ENCODE measurements around the gene TMEFF2.
"Not testable (repeated sequence)": the region's sequence is repeated elsewhere in the genome, so short reads cannot be mapped to it uniquely, and the experiment has no call there.

Gene TMEFF2

DNA sequence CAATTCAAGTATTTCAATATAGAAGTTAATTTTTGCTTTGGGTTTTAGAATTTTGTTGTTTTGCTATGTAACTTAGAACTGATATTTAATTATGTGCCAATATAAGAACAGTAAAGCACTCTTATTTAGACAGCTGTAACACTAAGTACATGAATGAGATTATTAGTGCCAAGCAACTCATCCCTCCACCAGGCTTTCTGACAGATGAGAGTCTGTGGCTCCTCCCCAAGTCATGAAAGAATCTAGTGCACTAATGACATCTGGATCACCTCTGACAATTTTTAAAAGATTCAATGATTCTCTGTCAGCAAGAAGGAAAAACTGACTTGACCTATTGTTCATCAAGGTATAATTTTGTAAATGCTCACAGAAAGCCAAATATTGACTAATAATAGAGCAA, 67.8 kb downstream of the TMEFF2 start:
- DNase-seq = no peak

DNA sequence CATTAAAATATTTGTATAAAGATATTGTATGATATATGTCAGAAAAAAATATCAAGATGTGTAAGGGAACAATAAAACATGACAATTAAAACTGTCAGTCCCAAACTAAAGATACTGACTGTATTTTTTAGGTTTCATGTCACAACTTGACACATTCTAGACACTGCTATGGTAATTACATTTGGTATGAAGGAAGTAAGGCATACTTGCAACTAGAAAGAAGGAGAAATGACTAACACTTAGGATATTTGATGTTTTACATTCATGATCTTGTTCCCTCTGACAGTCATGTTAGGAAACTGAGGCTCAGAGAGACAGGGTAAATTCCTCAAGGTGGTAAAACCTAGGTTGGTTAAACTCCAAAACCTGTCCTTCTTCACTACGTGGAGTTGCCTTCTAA, 68.3 kb downstream of the TMEFF2 start:
- no peak for DNase-seq

GRCh38 chr2:192124571-192124970, 70.2 kb downstream of the TMEFF2 start:
- DNase-seq = no peak

- no peak for DNase-seq
These were observed 70.9 kb downstream of the TMEFF2 start for GRCh38 chr2:192123847-192124246.

DNA sequence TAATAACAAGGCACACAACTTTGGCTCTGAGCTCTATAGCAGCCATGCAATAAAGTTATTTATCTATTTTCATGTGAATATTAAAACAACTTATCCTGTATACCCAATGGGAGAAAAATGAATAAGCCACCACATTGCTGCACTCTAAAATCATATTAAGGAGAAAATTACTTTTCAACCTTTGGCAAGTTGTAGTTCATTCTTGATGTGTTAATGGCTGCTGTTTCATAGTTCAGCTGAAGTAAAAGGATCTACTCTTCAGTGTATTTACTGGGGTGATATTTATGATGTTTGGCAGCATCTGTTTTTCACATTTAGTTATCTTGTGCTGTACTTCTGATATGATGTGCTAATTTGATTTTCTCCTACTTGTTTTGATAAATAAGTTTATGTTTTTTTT, 71.8 kb downstream of the TMEFF2 start:
- no peak for DNase-seq

DNA sequence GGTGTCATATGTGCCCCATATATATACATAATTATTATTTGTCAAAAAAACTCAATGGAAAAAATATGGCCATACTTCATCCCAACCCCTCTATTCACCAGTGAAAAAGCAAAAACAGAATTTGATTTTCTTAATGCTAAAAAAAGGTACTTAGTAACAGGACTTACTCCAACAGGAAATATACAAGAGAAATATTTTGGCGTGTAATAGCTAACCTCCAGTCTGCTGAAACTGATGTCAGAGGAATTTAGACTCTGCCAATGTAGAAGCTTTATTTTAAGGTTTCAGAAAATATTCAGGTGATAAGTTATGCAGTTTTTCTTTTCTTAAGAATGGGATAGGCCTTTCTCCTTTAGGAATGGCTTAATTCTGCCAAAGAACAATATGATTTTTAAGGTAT, 72.6 kb downstream of the TMEFF2 start:
- no peak for DNase-seq

DNA sequence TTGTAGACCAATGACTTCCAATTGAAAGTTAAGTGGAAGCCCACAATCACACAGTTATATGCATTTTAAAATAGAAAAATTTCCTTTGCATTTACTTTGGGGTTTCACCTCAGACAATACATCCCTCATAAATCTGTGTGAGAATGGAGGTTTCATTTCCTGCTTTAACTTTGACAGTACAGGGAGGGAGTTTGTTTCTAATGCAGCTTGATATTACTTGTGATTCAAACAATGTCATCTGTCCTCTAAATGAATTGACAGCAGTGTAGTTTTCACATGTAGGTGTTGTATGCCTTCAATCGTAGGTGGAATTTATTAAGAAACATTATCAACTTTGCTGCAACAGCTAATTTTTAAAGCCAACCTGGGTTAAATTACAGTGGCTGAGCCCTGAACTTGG, 75.2 kb downstream of the TMEFF2 start:
- no peak for DNase-seq

DNA sequence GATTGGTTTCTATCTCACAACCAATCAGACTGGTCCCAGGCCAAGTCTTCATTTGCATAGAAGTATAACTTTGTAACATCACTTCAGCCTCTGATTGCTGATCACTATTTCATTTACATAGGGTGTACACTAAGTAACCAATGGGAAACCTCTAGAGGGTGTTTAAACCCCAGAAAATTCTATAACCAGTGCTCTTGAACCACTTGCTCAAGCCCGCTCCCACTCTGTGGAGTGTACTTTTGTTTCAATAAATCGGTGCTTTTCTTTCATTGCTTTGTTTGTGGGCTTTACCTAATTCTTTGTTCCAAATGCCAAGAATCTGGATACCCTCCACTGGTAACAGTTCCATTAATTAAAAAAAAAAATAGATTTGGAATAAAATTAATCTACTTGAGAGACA, 77.0 kb downstream of the TMEFF2 start:
- DNase-seq = no peak

DNA sequence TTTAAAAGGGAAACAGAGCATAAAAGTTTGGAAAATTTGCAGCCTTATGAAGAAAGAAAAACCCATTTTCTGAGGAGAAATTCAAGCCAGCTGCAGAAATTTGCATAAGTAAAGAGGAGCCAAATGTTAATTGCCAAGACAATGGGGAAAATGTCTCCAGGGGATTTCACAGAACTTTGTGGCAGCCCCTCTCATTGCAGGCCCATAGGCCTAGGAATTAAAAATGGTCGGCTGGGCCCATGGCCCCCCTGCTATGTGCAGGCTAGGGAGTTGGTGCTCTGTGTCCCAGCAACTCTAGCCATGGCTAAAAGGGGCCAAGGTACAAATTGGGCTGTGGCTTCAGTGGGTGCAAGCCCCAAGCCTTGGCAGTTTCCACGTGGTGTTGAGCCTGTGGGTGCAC, 83.2 kb downstream of the TMEFF2 start:
- DNase-seq = not testable (repeated sequence)

GRCh38 chr2:192099742-192100141, 95.0 kb downstream of the TMEFF2 start:
- DNase-seq = no peak

- DNase-seq = no peak
These were observed 95.8 kb downstream of the TMEFF2 start for GRCh38 chr2:192098814-192099491.

DNA sequence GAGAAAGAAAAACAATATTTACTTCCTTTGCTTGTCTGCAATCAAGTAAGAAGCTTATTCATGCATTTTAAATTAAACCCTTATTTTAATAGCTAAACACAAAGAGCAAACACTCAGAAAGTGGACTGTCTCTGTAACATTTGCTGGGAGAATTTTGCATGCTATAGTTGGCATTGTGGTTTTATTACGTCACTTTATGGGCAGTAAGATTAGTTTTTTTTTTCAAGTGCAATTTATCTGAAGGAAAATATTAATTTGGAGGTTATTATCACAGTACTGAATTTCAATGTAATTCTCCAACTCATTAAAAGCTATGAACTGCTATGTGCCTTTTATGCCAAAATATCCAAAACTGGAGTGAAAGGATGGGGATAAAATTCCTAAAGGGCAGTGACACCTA, 103.3 kb downstream of the TMEFF2 start:
- DNase-seq = no peak

- no peak for DNase-seq
These were observed 103.8 kb downstream of the TMEFF2 start for GRCh38 chr2:192090911-192091310.

GRCh38 chr2:192087398-192087958, 107.3 kb downstream of the TMEFF2 start:
- DNase-seq = no peak

DNA sequence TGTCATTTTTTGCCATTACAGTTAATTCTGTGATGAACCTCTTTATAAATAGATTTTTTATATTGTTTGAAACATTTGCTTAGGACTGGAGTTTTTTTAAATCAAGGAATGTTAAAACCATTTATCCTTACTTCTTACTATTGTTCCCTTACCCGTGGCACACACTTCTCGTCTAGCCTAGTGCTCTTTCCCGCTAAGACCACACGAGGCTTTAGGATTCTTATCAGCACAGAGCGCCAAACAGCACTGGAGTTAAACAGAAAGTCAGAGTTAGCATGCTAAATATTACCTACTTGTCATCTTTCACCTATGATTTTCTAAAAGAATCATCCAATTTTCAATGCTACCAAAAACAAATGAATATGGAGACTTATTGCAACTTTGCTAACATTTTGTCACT, 112.6 kb downstream of the TMEFF2 start:
- DNase-seq = no peak

- DNase-seq = not testable (repeated sequence)
These were observed 114.6 kb downstream of the TMEFF2 start for GRCh38 chr2:192080096-192080495.

DNA sequence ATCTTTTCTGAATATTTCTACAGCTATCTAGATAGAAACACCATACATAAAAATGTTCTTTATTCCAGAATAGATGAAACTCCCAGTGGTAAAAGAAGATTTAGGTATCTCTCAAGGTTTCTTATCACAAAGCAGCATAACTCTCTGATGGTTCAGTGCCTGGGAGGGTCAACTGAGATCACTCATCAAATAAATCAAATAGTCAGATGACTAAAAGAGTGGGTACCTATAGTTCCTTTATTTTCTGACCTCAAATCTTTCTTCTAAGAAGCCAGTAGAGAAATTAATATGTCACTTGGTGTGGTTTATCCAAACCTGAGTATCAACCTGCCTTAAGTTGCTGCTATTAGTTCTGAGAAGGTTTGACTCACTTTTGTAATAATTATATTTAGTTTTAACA, 120.9 kb downstream of the TMEFF2 start:
- DNase-seq = no peak

DNA sequence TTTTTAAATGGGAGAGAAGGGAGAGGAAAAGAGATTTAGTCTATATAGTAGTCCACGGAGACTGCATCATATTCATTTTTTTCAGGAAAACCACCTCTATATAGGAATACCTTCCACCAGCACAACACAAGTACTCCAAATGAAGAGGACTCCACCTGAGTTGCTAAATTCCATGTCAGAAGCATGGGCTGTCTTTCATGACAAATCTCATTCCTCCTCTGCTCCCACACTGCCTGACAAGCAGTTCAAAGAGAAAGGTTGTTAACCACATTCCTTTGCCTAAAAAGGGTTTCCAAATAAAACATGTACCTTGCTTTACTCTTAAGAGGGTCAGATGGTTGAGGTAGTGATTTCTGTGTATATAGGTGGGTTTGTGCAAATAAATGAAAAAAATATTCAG, 122.0 kb downstream of the TMEFF2 start:
- DNase-seq = no peak

- no peak for DNase-seq
These were observed 122.5 kb downstream of the TMEFF2 start for GRCh38 chr2:192072261-192072660.

DNA sequence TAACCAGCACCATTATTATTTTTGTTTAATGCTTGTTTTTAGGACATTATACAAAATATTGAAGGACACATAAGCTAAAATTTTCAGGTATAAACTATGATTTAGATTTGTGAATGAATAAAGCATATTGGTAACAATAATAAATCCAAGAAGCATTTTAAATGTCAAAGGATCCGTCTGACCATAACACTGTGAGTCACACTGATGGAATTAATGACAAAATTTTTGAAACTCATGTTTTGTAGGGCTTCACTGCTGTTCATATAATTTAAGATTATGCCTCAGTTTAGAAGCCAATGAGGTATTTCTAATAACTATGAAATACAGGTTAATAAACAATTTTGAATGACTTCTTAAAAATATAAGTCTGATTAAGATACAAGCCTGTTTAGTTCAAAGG, 124.6 kb downstream of the TMEFF2 start:
- no peak for DNase-seq

DNA sequence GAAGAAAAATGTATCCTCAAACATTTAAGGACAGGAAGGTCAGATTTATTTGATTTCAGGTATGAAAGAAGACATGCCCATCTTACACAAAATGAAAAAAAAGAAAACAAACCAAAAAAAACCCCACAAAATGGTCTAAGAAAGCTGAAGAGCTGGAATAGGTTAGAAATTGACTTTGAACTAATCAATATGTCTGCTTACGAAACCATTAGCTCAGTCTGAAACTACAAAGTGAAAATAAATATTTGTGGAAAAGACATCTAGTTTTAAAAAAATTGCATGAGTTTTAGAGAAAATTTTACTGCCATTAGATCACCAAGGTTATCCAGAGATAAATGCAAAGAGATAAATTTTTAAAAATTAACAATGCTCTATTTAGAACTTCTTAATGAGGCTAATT, 125.3 kb downstream of the TMEFF2 start:
- no peak for DNase-seq

GRCh38 chr2:192068966-192069365, 125.8 kb downstream of the TMEFF2 start:
- no peak for DNase-seq

- no peak for DNase-seq
These were observed 127.1 kb downstream of the TMEFF2 start for GRCh38 chr2:192067631-192068030.

GRCh38 chr2:192064459-192064858, 130.3 kb downstream of the TMEFF2 start:
- no peak for DNase-seq

GRCh38 chr2:192060161-192060560, 134.6 kb downstream of the TMEFF2 start:
- DNase-seq = no peak
